Kidney glomerular epithelial cell (primary cell): Measurements from ENCODE around the gene RNF144A.

Experiments
- DNase-seq: peaks from one replicate; lab custom pipeline; 2025; lab: John Stamatoyannopoulos, UW

RNF144A gene

GRCh38 chr2:7083580-7084509 is 166.6 kb downstream of the RNF144A start:
- DNase-seq: no peak

GRCh38 chr2:7084601-7085000 is 167.4 kb downstream of the RNF144A start:
- DNase-seq: no peak

- no peak for DNase-seq
These were observed 172.1 kb downstream of the RNF144A start for GRCh38 chr2:7089284-7089683.

GRCh38 chr2:7089898-7090510 is 172.8 kb downstream of the RNF144A start:
- no peak for DNase-seq

- no peak for DNase-seq
These were observed 176.2 kb downstream of the RNF144A start for GRCh38 chr2:7093376-7093775.
